Eye (tissue), 1 donor: Measurements from ENCODE around the gene ZNF219.

Source experiments
- DNase-seq: peaks from one replicate; pipeline ENCODE4 v3.0.0-alpha.2; 2015

The ZNF219 gene

DNA sequence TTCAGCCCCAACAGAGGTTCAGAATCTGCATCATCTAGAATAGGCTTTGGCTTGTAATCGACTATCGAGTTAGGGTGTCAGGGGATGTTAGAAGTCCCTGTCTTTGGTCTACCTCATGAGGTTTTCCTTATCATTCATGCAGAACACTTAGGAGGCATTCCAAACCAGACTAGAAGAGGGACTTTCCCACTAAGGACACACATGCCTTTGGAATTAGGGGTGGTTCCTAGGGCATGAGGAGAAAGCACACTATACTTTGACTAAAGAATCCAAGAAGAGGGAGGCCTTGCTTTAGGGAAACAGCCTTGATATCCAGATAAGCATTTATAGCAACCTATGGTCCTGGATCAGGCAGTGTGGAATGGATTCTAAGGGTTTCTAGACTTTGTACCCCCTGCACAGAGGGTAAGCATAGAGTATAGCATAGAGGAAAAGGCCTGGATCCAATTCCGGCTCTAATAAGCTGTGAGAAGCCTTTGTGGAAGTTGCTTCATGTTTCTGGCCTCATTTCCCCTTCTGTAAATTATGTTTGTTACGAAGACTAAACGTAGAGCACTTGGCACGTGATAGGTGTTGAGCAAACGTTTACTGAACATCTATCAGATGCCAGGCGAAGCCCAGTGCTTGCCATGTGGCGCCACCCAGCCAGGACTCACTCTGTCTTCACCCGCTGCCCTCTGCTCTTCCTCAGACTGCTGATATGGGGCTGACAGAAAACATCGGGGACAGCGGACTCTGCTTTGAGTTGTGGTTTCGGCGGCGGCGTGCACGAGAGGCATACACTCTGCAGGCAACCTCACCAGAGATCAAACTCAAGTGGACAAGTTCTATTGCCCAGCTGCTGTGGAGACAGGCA, 13.2 kb downstream of the ZNF219 start:
- DNase-seq = no peak

DNA sequence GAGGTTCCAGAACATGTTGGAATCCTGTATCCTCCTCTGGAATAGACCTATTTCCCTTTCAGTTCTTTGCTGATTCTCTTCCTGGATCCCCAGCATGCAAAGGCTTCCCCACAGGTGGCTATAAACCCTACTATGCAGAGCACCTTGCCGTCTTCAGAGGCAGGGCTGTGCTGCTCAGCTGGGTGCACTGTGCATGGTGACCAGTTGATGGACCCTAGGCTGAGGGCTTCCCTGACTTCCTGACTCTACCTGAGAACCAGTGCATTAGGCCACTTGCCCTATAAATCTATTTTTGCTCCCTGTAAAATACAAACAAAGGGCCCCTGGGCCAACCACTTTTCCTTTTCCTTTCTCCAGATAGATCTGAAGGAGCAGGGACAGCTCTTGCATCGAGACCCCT, 14.1 kb downstream of the ZNF219 start:
- no peak for DNase-seq

DNA sequence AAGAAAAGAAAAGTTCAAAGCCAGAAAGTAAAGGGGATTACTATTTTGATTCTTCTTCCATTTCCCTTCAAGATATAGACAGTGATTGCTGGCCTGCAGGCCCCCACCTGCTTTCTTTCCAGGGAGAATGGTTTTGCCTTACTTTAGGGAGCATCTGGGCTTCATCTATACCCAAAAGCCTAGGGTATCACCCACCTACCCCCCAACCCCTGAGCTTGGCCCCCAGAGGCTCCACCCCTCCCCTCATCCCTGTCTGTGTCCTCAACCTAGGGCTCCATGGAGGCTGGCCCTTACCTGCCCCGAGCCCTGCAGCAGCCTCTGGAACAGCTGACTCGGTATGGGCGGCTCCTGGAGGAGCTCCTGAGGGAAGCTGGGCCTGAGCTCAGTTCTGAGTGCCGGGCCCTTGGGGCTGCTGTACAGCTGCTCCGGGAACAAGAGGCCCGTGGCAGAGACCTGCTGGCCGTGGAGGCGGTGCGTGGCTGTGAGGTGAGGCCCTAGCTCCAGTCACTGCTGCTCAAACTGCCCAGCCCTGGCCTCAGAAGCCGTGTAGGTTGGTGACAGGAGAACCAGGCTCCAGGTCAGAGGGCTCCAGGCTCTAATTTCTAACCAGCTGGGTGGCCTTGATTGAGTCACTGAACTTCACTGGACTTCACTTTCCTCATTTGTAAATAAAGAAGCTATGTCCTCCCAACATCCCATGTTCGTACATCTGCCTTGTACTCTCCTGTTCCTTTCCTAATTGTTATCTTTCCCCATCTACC, 14.7 kb downstream of the ZNF219 start:
- no peak for DNase-seq

DNA sequence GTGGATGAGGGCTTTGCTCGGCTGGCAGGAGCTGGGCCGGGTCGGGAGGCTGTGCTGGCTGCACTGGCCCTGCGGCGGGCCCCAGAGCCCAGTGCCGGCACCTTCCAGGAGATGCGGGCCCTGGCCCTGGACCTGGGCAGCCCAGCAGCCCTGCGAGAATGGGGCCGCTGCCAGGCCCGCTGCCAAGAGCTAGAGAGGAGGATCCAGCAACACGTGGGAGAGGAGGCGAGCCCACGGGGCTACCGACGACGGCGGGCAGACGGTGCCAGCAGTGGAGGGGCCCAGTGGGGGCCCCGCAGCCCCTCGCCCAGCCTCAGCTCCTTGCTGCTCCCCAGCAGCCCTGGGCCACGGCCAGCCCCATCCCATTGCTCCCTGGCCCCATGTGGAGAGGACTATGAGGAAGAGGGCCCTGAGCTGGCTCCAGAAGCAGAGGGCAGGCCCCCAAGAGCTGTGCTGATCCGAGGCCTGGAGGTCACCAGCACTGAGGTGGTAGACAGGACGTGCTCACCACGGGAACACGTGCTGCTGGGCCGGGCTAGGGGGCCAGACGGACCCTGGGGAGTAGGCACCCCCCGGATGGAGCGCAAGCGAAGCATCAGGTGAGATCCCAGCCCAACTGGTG, 16.8 kb downstream of the ZNF219 start:
- no peak for DNase-seq

DNA sequence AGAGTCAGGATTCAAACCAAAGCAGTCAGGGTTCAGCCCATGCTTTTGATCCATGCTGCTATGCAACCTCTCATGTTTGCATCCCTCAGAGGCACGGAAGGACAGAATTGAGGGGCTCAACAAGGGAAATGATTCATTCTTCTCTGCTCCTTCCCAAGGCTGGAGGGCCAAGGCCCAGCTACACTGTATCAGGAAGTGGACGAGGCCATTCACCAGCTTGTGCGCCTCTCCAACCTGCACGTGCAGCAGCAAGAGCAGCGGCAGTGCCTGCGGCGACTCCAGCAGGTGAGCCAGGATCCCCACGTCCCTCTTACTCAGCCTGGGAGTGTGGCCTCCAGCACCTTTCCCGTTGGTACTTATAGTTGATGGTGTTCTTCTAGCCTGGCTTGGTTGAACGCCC, 19.7 kb downstream of the ZNF219 start:
- no peak for DNase-seq

DNA sequence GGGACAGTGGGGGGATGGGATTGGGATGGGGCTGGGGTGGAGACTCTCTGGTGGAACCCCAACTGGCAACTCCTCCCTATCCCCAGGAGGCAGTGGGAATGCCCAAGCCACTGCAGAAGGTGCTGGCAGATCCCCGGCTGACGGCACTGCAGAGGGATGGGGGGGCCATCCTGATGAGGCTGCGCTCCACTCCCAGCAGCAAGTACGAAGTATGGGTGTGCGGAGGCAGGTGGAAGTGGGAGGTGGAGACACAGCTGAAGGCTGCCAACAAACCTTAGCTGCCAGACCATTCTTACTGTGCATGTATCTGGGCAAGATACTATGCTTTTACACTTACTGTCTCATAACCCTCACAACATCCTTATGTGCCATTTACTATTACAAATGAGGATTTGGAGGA, 20.2 kb downstream of the ZNF219 start:
- no peak for DNase-seq

DNA sequence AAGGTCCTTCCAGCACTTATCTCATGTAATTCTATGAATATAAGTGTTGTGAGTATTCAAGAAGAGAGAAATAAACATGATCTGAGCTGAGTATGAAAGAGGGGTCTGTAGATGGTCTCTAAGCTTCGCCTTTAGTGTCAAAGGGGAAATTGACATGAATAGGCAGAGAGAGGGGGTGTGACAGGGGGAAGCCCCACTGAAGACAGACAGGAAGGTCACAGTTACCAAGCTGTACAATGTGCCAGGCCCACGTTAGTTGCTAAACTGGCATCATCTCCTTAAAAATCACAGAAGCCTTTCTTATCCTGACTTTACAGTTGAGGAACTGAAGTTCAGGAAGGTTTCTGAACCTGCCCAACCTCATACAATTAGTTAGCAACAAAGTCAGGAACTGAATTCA, 20.8 kb downstream of the ZNF219 start:
- no peak for DNase-seq

DNA sequence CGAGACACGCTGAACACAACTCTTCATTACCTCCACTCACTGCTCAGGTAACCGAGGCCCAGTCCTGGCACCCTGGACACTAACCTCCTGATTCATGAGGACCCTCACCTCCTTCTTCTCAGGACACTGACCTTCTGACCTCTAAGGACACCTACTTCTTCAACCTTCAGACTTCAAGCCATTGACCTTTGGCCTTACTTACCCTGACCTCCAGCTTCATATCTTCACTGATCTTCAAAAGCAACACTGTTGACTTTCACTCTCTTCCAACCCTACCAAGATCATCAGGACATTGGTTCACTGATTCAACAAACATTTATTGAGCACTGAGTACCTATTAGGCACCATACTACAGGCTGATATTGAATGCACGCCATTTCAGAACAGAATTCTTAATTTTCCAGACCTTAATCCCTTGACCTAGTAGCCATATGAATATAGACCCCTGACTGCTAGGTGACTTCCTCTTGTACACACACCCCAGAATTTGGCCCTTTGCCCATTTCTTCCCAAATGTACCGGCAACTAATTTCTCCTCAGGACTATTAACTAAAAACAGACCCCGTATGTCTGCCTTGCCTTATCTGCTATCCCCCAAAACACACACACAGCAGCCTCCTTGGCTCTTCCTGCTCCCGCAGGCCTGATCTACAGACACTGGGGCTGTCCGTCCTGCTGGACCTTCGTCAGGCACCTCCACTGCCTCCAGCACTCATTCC, 22.6 kb downstream of the ZNF219 start:
- DNase-seq = no peak

DNA sequence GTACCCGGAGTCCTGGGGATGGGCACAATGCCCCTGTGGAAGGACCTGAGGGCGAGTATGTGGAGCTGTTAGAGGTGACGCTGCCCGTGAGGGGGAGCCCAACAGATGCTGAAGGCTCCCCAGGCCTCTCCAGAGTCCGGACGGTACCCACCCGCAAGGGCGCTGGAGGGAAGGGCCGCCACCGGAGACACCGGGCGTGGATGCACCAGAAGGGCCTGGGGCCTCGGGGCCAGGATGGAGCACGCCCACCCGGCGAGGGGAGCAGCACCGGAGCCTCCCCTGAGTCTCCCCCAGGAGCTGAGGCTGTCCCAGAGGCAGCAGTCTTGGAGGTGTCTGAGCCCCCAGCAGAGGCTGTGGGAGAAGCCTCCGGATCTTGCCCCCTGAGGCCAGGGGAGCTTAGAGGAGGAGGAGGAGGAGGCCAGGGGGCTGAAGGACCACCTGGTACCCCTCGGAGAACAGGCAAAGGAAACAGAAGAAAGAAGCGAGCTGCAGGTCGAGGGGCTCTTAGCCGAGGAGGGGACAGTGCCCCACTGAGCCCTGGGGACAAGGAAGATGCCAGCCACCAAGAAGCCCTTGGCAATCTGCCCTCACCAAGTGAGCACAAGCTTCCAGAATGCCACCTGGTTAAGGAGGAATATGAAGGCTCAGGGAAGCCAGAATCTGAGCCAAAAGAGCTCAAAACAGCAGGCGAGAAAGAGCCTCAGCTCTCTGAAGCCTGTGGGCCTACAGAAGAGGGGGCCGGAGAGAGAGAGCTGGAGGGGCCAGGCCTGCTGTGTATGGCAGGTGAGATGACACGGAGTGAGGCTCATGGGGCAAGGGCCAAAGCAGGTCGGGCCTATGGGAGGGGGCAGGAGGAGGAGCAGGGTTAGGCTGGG, 23.8 kb downstream of the ZNF219 start:
- DNase-seq = no peak

DNA sequence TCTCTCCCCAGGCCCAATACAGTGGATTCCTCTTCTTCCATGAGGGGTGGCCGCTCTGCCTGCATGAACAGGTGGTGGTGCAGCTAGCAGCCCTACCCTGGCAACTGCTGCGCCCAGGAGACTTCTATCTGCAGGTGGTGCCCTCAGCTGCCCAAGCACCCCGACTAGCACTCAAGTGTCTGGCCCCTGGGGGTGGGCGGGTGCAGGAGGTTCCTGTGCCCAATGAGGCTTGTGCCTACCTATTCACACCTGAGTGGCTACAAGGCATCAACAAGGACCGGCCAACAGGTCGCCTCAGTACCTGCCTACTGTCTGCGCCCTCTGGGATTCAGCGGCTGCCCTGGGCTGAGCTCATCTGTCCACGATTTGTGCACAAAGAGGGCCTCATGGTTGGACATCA, 24.5 kb downstream of the ZNF219 start:
- no peak for DNase-seq

DNA sequence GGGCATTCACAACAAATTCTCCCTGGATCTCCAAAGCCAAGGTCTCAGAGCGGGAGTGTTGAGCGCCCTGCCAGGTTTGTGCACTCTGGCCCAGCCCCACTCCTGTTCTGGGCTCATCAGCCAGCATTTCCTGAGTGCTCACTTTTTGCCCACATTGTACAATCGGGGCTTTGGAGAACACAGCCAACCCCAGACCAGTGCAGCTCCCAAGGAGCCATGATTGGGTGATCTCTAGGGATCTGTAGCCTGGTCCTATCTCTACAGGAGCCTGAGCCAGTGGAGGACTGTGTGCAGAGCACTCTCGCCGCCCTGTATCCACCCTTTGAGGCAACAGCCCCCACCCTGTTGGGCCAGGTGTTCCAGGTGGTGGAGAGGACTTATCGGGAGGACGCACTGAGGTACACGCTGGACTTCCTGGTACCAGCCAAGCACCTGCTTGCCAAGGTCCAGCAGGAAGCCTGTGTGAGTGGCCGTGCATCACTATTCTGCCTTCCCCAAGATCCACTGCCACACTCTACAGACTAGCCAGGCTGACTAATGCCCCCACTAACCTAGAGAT, 25.6 kb downstream of the ZNF219 start:
- no peak for DNase-seq

DNA sequence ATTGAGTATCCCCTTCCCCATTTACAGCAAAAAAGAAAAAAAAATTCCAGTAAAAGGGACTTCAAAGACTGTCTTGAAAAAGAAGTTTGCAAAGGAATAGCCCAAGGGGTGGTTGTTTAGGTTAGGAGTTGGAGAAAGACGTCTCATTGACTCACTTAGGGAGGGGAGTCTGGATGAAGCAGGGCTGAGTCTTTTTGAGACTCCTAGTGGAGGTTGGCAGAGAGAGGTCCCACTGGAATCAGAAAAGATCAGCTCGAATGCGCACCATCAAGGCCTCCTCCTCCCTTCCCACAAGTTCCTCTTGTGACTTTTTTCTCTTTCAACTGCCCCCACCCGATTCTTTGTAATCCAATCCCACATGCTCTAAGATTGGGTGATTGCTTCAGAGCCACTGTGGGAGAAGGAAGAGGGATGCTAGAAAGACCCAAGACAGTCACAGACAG, 26.4 kb downstream of the ZNF219 start:
- DNase-seq = peak; percentile 75

DNA sequence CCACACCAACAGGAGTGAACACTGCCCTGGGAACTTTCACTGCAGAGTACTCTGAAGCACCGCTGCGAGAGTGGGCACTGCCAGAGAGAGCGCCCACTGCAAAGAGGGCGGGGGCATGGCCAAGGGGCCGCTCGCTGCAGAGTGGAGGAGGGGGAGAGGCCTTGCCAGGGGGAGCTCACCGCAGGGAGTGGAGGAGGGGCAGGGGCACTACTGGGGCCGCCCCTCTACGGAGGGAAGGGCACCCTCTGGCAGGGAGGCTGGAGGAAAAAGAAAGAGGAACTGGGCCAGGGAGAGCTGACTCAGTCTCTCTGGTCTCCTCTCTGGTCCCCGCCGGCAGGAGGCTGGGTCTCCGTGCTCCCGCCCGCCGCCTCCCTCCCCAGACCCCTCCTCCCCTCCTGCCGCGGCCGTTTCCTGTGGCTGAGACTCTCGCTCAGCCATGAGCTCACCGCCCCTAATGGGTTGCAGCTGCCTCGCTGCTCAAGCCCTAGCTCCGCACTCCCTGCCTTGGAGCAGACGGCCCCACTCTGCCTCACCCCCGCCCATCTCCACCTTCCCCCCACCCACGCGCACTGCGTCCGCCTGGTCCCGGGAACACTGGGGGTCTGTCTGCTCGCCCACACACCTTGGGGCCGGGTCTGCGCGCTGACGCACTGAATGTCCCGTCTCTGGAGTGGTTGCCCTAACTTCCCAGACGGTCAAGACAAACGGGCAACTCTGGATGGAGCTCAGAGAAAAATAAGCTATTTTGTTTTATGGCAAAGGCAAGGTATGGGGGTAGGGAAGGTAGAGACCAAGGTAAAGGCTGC, 27.0 kb downstream of the ZNF219 start:
- peak; percentile 96 for DNase-seq

DNA sequence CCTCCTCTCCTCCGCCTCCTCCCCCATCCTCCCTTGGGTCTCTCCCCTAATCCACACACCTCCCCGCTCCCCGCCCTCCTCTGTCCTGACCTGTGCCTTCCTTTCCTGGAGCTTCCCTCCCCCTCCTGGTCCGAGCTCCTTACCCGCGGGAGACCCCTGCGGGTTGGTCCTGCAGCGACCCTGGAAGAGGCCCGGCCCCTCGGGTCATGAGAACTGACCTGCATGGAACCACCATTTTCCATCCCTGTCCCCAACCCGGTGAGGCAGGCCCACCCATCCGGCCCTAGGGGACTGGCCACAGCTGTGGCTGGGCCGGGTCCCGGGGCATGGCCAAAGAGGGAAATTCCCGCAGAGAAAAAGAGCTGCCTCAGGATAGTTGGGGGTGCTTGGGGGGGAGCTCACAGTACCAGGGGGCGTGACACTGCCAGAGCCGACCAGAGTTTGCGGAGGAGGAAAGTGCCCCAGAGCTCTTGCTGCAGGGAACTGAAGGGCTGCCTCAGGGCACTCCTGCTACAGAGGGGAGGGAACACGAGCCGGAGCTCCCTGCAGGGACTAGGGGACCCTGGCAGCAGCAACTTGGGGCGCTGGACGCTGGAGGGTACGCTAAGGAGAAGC, 27.7 kb downstream of the ZNF219 start:
- DNase-seq = peak; percentile 86

DNA sequence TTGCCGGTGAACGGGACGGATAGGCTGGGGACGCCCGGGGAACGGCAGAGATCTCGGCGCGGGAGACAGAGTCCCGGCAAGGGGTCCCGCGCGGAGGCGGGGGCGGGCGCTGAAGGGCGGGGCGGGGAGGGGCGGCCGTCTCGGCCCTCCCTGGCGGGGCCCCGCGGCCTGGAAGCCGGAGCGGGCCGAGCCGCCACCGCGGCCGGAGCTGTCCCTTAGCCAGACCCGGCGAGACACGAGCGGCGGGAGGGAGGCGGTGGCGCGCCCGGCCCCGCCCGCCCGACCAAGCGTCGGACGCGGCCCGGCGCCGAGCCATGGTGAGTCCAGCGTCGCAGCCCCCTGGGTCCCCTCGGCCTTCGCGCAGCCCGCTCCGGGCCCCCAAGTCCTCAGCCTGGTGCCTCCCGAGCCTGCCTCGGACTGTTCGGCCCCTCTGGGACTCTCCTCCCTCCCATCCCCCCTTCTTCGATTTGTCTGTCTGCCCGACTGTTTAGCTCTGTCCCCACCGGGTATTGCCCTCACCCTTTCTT, 28.3 kb downstream of the ZNF219 start, which contains the start of gene ARHGEF40:
Gene ARHGEF40, plus strand, starts transcription at position 222 of the 527 bp plus-strand sequence. Its CDS starts 93 bp downstream, at position 315.
- peak; percentile 90 for DNase-seq

DNA sequence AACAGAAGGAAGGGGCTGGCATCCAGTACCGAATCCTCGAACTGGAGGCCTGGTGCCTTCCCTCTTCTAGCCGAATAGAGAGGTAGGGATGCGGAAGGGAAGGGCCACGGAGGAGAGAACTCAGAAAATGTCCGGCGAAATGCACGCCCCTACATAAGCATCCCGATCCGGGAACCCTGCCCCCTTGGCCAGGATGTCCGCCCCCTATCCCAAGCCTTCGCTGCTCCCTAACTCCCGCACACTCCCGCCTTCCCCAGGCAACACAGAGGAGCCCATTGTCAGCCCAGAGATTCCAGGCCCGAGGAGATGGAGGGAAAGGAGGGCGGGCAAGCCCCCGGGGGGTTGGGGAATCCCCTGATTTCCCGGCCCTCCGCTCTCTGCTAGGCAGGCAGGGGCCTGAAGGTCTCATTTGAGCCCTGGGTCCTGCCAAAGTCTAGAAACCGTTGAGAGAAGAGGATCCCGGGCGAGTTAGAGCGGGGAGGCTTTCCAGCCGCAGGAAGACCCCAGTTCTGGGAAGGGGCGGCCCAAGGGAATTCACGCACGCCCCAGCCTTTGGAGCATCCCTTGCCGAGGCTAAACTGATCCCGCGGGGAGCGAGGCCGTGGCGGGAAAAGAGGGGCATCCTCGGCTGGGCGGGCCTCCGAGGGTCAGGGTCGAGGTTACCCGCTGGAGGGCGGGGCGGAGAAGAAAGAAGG, 28.9 kb downstream of the ZNF219 start:
- peak; percentile 89 for DNase-seq

DNA sequence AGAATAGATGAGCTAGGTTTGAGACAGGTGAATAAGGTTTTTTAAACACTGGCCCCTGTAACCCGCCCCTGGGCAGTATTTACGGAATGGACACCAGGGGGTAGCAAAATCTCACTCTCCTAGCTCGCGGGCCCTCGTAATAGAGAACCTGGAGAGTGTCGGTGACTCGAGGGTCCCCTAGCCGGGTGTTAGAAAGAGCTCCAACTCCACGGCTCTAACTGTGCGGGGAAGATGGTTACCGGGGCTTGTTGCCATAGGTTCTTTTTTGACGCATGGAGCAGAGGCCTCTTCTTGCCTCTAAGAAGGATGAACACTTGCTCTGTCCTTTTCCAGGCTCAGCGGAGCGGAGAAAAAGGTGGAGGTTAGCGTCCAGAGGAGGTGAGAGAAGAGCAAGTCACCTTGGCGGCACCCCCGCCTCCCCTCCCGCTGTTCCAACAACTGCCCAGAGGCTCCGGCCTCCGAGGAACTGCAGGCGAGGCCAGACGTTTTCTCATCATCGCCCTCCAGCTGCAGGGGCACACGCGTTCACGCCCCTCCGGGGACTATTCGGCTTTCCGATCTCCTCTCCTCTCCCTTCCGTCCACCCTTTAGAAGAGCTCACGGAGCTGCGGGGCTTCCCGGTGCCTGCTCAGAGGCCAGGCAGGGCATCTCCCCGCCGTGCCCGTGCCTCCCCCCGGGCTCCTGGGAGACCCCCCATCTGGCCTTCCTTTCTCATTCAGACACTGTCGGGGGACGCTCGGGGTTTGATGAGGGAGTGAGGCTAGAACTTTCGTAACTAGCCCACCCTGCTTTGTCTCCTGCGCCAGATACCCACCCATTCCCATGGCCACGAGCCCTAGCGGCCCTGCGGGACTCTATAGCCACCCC, 29.7 kb downstream of the ZNF219 start:
- DNase-seq = peak; percentile 90

DNA sequence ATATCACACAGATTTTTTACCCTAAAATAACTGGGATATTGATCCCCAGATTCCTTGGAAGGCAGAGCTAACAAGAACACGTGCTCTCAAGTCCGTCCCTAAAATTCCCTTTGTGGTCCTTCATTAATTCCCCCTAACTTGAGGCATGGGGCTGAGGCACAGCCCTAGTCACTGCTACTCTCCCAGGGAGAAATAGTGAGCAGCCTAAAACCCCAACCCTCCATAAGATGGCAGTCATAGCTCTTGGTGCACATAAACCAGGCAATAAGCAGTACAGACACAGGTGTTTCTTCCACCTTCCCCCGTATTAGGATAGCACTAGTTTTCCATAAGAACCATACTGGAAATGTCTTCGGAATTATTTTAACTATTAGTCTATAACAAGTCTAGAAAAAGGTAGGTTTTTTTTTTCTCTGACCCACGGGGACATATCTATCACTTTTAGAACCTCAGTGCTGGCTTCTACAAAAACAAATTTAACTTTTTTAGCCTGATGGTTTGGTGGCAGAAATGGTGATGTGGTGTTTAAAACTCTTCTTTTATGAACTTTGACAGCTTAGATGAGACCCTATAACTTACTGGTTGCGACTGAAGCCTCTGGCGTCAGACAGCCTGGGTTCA, 31.5 kb downstream of the ZNF219 start:
- no peak for DNase-seq
